Measurements from ENCODE around the gene PTPN14.
"Not testable (repeated sequence)": the region's sequence is repeated elsewhere in the genome, so short reads cannot be mapped to it uniquely, and the experiment has no call there.

The PTPN14 gene

DNA sequence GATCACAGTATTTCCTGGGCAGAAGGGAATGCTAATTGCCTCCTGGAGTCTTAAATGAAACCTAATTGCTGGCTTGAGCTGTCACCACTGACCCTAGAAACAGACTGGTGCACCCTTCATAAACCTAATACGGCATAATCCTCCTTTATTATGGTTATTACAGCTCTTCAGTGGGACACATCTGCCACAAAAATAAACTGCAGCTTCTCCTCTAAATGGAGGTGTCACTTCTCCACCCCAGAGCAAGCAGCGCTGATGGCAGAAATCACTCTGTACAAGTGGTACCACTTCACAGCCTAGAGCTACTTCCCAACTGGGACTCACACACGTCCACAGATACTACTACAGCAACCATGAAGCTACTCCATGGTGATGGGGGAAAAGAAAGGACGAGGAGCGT lies 11.1 kb downstream of the PTPN14 start:
- no peak for DNase-seq

- no peak for DNase-seq
These were observed 12.9 kb downstream of the PTPN14 start for GRCh38 chr1:214538496-214538895.

DNA sequence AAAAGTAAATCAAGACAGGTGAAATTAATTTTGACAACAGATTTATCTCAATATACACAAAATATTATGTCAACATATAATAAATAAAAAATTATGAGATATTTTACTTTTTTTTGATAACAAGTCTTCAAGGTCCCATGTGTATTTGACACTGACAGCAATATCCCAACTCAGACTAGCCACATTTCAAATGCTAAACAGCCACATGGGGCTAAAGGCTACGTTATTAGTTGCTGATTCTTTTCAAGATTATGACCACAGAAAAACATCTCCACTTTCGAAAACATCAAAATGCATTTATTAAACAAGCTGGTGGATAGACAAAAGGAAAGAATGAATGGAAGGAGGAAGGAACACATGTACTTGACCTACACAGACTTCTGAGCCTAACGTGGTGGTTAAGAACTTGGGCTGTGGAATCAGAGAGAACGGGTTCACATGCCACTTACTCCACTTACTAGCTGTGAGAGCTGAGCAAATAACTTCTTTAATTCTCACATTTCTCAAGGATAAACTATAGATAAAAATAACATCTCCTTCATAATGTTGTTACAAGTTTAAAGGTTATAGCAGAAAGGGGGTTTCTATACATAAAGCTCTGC lies 13.4 kb downstream of the PTPN14 start:
- DNase-seq = no peak

DNA sequence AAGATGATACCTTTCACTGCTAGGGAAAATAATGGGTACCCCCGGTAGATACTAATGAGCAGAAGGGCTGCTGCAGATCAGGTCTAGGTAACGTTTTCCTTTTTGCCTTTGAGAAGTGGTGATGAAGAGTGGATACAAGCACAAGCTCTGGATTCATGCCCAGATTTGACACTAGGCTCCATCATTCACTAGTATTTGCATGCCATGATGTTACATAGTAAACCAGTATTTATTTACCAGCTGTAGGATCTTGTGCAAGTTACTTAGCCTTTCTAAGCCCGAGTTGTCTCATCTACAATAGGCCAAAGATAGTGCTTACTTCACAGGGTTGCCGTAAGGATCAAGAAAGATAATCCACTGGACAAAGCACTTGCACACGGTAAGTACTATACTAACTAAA lies 14.2 kb downstream of the PTPN14 start:
- DNase-seq = no peak

GRCh38 chr1:214532070-214532469 lies 19.3 kb downstream of the PTPN14 start:
- DNase-seq = no peak

DNA sequence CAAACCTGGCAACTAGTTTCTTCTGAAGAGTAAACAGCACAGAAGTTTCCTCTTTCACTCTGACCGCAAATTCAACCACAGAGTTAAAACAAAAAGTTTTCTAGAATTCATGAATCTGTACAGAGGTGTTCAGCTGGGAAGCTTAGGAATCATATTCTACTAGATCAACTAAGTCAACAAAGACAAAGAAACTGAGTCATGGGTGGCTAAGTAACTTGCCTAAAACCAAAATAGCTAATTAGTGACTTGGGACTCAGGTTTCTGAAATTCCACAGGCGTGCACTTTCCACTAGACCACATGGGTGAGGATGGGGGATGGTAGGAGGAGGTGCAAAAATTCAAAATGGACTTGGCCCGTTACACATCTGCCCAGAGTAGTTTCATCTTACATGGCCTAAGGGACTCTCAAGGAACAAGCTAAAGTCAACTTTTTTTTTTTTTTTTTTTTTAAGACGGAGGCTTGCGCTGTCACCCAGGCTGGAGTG lies 25.8 kb downstream of the PTPN14 start:
- DNase-seq = no peak

DNA sequence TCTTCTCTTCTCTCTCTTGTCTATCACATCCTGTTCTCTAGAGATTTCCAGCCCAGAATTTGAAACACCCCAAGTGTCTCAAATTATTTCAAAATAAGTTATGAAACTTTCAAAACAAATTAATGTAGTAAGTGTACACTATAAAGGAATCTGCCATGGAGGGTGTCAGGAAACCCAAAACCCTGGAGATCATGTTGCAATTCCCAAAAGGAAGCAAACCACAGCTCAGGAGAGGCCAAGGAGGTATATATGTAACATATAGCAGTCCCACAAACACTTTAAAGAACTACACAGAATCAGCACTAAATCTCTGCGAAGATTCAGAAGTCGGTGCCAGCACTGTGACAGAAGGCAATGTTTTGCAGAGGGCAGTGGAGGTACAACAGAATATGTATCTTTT lies 26.6 kb downstream of the PTPN14 start:
- DNase-seq = no peak

DNA sequence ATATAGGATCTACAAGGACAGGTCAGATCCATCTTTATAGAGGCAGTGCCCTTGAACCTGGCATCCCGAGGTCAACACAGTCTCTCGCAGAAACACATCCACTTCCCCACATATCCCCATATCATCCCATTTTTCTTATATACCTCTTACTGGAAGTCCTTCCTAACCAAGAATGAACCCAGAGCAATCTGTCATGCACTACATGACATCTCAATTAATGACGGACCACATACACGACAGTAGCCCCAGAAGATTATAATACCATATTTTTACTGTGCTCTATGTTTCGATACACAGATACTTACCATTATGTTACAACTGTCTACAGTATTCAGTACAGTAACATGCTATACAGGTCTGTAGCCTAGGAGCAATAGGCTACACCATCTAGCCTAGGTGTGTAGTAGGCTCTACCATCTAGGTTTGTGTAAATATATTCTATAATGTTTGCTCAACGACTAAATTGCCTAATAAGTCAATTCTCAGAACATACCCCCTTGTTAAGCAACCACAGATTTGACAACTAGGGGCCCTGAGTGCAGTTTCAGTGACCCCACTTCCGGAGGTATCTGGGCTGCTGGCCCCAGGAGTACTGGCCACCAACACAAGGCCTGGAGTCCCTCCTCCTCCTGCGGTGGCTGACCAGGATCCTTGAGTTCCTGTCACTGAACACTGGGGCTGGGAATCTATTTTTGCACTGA lies 28.1 kb downstream of the PTPN14 start:
- no peak for DNase-seq

DNA sequence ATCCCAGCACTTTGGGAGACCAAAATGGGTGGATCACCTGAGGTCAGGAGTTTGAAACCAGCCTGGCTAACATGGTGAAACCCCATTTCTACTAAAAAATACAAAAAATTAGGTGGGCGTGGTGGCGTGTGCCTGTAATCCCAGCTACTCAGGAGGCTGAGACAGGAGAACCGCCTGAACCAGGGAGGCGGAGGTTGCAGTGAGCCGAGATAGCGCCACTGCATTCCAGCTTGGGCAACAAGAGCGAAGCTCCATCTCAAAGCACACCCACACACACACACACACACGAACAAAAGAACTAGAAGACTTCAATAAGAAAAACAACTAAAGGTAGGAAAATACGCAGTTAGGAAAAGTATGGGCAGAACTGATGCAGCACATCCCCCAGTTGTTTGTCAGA lies 29.9 kb downstream of the PTPN14 start:
- not testable (repeated sequence) for DNase-seq

DNA sequence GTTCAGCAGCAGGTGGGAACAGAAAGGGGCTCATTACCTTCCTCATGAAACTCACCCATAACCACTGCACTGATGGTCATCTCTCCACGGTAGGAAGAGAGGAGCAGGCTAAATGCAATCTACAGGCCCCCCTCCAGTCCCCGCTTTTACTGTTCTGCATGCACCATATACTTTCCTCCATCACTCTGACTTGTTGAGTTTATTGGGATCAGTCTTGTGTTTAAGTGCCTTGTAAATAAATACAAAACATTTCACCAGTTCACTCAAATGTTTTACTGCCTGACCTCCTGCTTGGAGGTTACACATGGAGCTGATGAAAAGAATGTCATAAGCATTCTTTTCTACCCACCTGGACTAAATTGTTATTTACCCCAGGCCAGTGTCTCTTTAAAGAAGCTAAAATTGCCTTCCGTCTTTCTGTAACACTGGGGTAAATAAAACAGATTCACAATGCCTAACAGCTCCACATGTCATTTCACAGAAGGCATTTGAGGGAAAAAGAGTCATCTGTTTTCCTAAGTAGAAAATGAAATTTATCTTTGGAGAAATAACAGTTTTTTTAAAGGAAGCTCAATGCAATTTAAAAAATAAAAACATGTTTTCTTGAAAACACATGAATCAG lies 30.7 kb downstream of the PTPN14 start:
- DNase-seq = no peak

GRCh38 chr1:214518361-214518760 lies 33.0 kb downstream of the PTPN14 start:
- DNase-seq = no peak

DNA sequence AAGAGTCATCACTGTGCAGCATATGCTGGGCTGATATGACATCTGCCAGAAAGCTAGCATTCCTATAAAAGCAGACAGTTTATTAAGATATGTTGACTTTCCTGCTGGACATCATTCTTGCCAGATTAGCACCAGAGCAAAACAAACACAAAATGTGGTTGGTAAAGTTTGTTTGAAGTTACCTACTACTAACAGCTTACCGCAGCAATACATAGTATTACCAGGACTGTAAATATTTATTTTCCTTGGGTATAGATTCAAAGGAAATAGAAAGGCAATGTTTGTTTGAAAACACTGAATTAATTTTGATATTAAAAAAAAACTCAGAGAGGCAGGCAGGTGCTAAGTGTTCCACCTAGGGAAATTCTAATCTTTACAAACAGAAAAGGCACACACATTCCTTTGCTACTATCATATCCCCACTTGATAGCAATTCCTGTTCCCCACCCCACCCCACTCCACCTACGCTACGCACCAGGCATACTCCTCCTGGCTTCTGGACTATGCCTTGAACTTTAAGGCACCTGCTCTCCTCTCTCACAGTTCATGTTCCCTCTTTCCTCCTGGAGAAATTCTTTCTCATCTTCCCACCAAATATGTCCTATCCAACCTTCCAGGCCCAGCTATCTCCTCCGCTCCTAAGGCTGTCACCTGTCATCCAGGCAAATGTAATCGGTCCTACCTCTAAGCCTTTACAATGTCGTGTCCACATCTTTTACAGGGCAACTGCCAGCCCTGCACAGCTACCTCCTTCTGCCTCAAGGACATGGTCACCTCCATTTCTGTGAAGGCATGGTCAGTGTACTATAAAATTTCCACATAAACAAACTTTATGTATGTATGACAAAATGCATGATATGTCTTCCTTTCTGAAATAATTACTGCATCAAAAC lies 34.7 kb downstream of the PTPN14 start:
- no peak for DNase-seq

- no peak for DNase-seq
These were observed 35.6 kb downstream of the PTPN14 start for GRCh38 chr1:214515544-214516433.

DNA sequence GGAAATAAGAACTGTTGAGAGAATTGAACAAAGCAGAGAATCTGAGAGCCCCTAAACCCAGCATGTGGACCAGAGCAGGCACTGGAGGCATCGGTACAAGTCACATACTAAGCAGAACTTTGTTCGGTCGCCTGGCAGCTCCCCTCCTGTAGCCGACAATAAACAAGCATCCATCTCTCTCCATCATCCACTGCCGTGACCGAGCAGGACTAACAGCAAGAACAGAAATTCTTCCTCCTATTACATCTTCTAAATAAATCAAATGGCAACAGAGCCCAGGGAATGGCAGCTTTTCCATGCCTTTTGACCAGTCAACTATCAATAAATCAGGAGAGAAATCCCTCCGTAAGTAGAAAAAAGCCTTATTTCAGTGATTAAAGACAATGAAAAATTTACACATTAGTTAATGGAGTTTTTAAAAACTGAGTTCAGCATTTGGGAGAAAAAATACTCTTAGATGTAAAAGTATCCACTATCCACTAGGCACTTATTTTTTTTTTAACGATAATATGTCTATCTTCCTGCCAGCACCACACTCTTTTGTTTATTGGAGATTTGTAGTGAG lies 36.5 kb downstream of the PTPN14 start:
- no peak for DNase-seq

GRCh38 chr1:214514032-214514818 lies 37.2 kb downstream of the PTPN14 start:
- no peak for DNase-seq

DNA sequence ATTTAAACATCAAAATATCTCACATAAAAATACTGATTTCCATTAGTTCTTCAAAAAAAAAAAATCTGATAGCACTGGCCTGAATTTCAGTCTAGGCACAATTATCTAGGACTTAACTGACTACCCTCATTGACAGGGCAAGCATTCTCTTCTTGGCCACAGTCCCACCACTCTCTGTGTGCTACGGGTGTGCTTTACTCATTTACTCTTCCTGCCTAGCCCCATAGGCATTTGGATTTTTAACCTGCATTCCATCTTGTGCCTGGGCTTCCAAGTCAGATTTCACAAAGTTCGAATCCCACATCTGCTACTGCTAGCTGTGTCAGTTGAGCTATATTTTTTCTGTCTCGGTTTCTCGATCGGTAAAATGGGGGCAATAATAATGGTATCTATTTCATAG lies 38.0 kb downstream of the PTPN14 start:
- DNase-seq = no peak

DNA sequence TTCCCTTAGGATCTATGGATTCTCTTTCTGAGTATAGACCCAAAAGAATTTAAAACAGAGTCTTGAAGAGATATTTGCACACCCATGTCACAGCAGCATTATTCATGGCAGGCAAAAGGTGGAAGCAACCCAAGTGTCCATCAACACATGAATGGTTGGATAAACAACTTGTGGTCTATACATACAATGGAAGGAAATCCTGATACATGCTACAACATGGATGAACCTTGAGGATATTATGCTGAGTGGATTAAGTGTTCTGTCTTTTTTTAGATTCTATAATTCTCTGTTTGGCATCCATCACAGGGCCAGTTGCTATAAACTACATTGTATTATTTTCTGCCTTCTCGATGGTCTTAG lies 39.8 kb downstream of the PTPN14 start:
- DNase-seq = no peak

DNA sequence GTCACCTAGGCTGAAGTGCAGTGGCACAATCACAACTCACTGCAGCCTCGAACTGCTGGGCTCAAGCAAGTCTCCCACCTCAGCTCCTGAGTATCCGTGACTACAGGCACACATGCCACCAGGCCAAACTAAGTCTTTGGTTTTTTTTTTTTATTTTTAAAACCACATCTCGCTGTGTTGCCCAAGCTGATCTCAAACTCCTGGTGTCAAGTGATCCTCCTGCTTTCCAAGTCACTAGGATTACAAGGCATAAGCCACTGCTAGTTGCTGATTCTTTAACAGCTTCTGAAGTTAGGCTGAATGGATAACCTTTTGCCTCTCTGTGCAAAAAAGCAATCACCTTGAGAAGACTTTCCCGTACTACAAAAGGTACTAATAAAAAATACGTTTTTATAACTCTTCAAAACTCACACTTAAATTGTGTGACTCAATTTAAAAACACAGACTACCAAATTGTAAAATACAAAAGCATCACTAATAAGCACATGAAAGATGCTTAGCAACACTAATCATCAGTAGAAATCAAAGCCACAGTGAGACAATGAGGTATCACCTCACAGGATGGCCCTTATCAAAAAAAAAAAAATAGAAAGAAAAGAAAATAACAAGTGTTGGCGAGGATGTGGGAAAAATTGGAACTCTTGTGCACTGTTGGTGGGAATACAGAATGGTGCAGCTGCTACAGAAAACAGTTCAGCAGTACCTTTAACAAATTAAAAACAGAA lies 40.3 kb downstream of the PTPN14 start:
- DNase-seq = no peak

- no peak for DNase-seq
These were observed 40.9 kb downstream of the PTPN14 start for GRCh38 chr1:214510477-214510876.

DNA sequence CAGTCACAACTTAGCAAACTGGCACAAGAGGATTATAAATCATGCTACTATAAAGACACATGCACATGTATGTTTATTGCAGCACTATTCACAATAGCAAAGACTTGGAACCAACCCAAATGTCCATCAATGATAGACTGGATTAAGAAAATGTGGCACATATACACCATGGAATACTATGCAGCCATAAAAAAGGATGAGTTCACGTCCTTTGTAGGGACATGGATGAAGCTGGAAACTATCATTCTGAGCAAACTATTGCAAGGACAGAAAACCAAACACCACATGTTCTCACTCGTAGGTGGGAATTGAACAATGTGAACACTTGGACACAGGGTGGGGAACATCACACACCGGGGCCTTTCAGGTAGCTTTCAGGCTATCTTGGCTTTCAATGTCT lies 41.8 kb downstream of the PTPN14 start:
- not testable (repeated sequence) for DNase-seq
